Panc1 (cell line): ENCODE measurements around the gene A2ML1. TPM values are rescaled to one million over a fixed set of nuclear protein-coding genes. Genes with fewer than 3 reads are reported as not detected.
"Not testable (repeated sequence)": the region's sequence is repeated elsewhere in the genome, so short reads cannot be mapped to it uniquely, and the experiment has no call there.

Source experiments
- ATAC-seq: fragments of 200-7000 bp; cut with Tn5 transposase; 2 replicates; pipeline ENCODE4 v1.9.1; 2020; ENCODE audit warnings: mild to moderate bottlenecking, moderate library complexity
- BruUV-seq: library from RNA; stranded (reverse); fragments of 400-500 nt; replicated peaks from 2 replicates; lab custom pipeline; 2021; lab: Mats Ljungman, UMichigan
- CTCF ChIA-PET: fragments of 300-600 bp; sonication (Branson Sonifier 250); formaldehyde crosslinking; loops from one replicate; lab custom pipeline; 2022; ENCODE audit warnings: antibody characterized with exemption; lab: Charles Lee
- POLR2A ChIA-PET: fragments of 300-600 bp; sonication (Branson Sonifier 250); formaldehyde crosslinking; loops from one replicate; lab custom pipeline; 2022; ENCODE audit warnings: antibody characterized with exemption; lab: Charles Lee
- DNase-seq: peaks from one replicate; pipeline ENCODE4 v3.0.0-alpha.2; 2010; ENCODE audit warnings: low read depth, low spot score
- H3K27ac ChIP-seq: 2 replicates; pipeline ENCODE4 v1.5.1; 2011; ENCODE audit warnings: mild to moderate bottlenecking, low read length, inconsistent platforms
- H3K27me3 ChIP-seq: fragments of 200-500 bp; sonication (Bioruptor generic); 2 replicates; pipeline ENCODE4 v1.6.0; 2014; ENCODE audit warnings: low read length, inconsistent platforms; ENCODE audit not compliant: control insufficient read depth, insufficient read depth
- H3K36me3 ChIP-seq: fragments of 200-500 bp; sonication (Bioruptor generic); 2 replicates; pipeline ENCODE4 v1.5.1; 2014; ENCODE audit warnings: inconsistent platforms, mild to moderate bottlenecking, low read length, moderate library complexity; ENCODE audit not compliant: control insufficient read depth, insufficient read depth
- H3K4me1 ChIP-seq: 2 replicates; pipeline ENCODE4 v1.5.1; 2011; ENCODE audit warnings: inconsistent platforms, mild to moderate bottlenecking, low read length, moderate library complexity; ENCODE audit not compliant: control insufficient read depth, insufficient read depth
- H3K4me3 ChIP-seq, 2 experiments: 2 replicates each; pipeline ENCODE4 v1.5.1; 2011 to 2012; ENCODE audit warnings: low read depth in 2 of 2, low read length in 2 of 2, mild to moderate bottlenecking in 2 of 2, inconsistent platforms in 1 of 2, moderate library complexity in 1 of 2
- H3K9me3 ChIP-seq: fragments of 200-500 bp; sonication (Bioruptor generic); 2 replicates; pipeline ENCODE4 v1.5.1; 2014; ENCODE audit warnings: low read depth, mild to moderate bottlenecking, inconsistent platforms, low read length, moderate library complexity; ENCODE audit not compliant: control insufficient read depth, insufficient read depth
- POLR2AphosphoS5 ChIP-seq: IDR thresholded peaks from 2 replicates; pipeline ENCODE4 v1.6.1; 2012; ENCODE audit warnings: mild to moderate bottlenecking, low read depth, low read length, moderate library complexity
- SIN3A ChIP-seq: IDR thresholded peaks from 2 replicates; pipeline ENCODE4 v1.6.1; 2012; ENCODE audit warnings: low read depth, mild to moderate bottlenecking, low read length, moderate library complexity, borderline replicate concordance; ENCODE audit not compliant: insufficient read depth
- TCF7L2 ChIP-seq: IDR thresholded peaks from 2 replicates; pipeline ENCODE4 v1.6.1; 2011; ENCODE audit warnings: mild to moderate bottlenecking, low read depth, low read length, inconsistent platforms
- in situ Hi-C: cut with HindIII; loops from 2 replicates; pipeline ENCODE4 v1.10.0; 2016; ENCODE audit warnings: low sequenced_read_pairs, low pct_unique_long_range_greater_than_20kb
- intact Hi-C: fragments of 100-400 bp; cut with micrococcal nuclease; formaldehyde crosslinking; loops from one replicate; pipeline ENCODE4 v1.10.0; 2022; ENCODE audit not compliant: unreplicated experiment
- total RNA-seq: library from RNA; stranded (reverse); gene quantifications from one replicate; pipeline ENCODE4 v1.2.1, GENCODE V29; 2021; ENCODE audit not compliant: unreplicated experiment
- TF ChIP-seq, protein P1 (sequence below), 2 experiments: IDR thresholded peaks; 2 replicates each; pipeline ENCODE4 v1.6.1; 2011 to 2012; ENCODE audit warnings: low read depth in 2 of 2, control low read depth in 1 of 2, low read length in 1 of 2, mild to moderate bottlenecking in 1 of 2, moderate library complexity in 1 of 2; ENCODE audit not compliant: insufficient read depth in 1 of 2
- TF ChIP-seq, protein P2 (sequence below): fragments of 450-650 bp; IDR thresholded peaks from 2 replicates; pipeline ENCODE4 v1.5.1; 2017; ENCODE audit warnings: mild to moderate bottlenecking

A2ML1 gene
- total RNA-seq, 1 experiment from 2014 or later, result not detected

DNA sequence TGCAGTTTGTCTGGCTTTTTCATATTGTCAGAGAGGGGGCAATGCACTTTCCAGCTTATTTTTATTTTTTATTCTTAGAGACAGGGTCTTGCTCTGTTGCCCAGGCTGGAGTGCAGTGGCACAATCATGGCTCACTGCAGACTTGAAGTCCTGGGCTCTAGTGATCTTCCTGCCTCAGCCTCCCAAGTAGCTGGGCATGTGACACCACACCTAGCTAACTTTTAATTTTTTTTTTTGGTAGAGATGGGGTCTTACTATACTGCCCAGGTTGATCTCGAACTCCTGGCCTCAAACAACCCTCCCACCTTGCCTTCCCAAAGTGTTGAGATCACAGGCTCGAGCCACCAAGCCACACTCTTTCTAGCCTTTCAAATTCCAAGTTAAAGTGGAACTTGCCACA is 3.9 kb upstream of the A2ML1 start:
- H3K27ac ChIP-seq, result no peak overlapping the region
- no peaks in the 10 kb centered on the region for H3K36me3 ChIP-seq
- ChIA-PET POLR2A (no interaction called here), CTCF (no interaction called here)
- no peaks in the 10 kb centered on the region for H3K27me3 ChIP-seq
- in situ Hi-C loops, result no loop called here
- no peaks in the 10 kb centered on the region for H3K9me3 ChIP-seq
- intact Hi-C loops, result no loop called here
- no peak for ATAC-seq
- no peak overlapping the region for H3K4me3 ChIP-seq
- BruUV-seq, result no TSS peak
- no peak for DNase-seq
- TF ChIP-seq TCF7L2 (no peak), SIN3A (no peak), POLR2AphosphoS5 (no peak)
- TF ChIP-seq, protein P1, sequence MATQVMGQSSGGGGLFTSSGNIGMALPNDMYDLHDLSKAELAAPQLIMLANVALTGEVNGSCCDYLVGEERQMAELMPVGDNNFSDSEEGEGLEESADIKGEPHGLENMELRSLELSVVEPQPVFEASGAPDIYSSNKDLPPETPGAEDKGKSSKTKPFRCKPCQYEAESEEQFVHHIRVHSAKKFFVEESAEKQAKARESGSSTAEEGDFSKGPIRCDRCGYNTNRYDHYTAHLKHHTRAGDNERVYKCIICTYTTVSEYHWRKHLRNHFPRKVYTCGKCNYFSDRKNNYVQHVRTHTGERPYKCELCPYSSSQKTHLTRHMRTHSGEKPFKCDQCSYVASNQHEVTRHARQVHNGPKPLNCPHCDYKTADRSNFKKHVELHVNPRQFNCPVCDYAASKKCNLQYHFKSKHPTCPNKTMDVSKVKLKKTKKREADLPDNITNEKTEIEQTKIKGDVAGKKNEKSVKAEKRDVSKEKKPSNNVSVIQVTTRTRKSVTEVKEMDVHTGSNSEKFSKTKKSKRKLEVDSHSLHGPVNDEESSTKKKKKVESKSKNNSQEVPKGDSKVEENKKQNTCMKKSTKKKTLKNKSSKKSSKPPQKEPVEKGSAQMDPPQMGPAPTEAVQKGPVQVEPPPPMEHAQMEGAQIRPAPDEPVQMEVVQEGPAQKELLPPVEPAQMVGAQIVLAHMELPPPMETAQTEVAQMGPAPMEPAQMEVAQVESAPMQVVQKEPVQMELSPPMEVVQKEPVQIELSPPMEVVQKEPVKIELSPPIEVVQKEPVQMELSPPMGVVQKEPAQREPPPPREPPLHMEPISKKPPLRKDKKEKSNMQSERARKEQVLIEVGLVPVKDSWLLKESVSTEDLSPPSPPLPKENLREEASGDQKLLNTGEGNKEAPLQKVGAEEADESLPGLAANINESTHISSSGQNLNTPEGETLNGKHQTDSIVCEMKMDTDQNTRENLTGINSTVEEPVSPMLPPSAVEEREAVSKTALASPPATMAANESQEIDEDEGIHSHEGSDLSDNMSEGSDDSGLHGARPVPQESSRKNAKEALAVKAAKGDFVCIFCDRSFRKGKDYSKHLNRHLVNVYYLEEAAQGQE (IDR thresholded peaks at IDR 0.05; ENCODE audit: insufficient read depth in 1 of 2, low read depth in 2 of 2, low read length in 1 of 2), result no peak
- TF ChIP-seq, protein P2, sequence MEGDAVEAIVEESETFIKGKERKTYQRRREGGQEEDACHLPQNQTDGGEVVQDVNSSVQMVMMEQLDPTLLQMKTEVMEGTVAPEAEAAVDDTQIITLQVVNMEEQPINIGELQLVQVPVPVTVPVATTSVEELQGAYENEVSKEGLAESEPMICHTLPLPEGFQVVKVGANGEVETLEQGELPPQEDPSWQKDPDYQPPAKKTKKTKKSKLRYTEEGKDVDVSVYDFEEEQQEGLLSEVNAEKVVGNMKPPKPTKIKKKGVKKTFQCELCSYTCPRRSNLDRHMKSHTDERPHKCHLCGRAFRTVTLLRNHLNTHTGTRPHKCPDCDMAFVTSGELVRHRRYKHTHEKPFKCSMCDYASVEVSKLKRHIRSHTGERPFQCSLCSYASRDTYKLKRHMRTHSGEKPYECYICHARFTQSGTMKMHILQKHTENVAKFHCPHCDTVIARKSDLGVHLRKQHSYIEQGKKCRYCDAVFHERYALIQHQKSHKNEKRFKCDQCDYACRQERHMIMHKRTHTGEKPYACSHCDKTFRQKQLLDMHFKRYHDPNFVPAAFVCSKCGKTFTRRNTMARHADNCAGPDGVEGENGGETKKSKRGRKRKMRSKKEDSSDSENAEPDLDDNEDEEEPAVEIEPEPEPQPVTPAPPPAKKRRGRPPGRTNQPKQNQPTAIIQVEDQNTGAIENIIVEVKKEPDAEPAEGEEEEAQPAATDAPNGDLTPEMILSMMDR, result no peak
- no peaks in the 10 kb centered on the region for H3K4me1 ChIP-seq

DNA sequence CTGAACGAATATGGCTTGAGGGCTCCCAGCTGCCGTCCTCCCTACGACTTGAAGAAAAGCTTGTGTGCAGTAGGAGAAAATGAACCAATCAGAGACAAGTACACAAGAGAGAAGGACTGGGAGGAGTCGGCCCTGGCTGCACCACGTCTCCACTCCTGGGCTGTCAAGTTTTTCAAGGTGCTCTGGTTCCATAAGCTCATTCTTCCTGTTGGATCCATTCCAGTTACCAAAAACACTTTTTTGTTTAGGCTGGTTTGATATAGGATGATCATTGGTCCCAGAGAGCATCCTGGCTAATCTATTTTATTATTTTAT is 2.8 kb upstream of the A2ML1 start:
- intact Hi-C loops, result no loop called here
- no peak for ATAC-seq
- Histone ChIP-seq H3K4me1 (no peaks in the 10 kb centered on the region), H3K9me3 (no peaks in the 10 kb centered on the region), H3K27ac (no peak overlapping the region), H3K27me3 (no peaks in the 10 kb centered on the region), H3K4me3 (no peak overlapping the region), H3K36me3 (no peaks in the 10 kb centered on the region)
- CTCF ChIA-PET, result no interaction called here
- TF ChIP-seq, protein P2, result no peak
- TF ChIP-seq, protein P1 (IDR thresholded peaks at IDR 0.05; ENCODE audit: insufficient read depth in 1 of 2, low read depth in 2 of 2, low read length in 1 of 2), result no peak
- TF ChIP-seq POLR2AphosphoS5 (no peak), TCF7L2 (no peak), SIN3A (no peak)
- POLR2A ChIA-PET, result no interaction called here
- no TSS peak for BruUV-seq
- in situ Hi-C loops, result no loop called here
- DNase-seq, result no peak

DNA sequence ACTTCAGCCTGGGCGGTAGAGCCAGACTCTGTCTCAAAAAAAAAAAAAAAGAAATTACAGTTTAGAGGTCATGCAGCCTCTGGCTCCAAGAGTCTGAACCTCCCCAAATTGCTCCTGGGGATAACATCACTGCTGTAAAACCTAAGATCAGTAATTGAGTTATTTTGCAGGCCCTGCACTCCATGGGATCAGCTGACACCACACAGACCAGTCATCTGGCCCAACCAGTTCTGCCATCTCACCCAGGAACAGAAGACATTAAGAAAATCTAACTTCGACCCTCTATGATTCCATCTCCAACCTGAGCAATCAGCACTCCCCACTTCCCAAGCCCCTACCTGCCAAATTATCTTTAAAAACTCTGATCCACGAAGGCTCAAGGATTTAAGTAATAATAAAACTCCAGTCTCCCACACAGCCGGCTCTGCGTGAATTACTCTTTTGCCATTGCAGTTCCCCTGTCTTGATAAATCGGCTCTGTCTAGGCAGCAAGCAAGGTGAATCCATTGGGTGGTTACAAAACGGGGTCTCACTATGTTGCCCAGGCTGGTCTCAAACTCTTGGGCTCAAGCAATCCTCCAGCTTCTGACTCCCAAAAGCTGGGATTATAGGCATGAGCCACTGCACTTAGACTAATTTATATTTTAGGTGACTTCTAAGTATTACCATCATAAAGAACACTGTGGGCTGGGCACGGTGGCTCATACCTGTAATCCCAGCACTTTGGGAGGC is 1.6 kb upstream of the A2ML1 start:
- DNase-seq, POLR2A ChIA-PET, H3K27me3 ChIP-seq, H3K9me3 ChIP-seq, H3K4me1 ChIP-seq, H3K4me3 ChIP-seq, ATAC-seq, BruUV-seq, H3K36me3 ChIP-seq, intact Hi-C loops, in situ Hi-C loops, H3K27ac ChIP-seq: not testable (repeated sequence)
- CTCF ChIA-PET, result interaction anchor here (0.7 kb wide), 1 partner anchor 42 kb away, joined by 5 read pairs; no protein-coding TSS in a partner anchor
